Prostate gland (tissue), 2 donors: ENCODE data around the gene RYR1.

Source experiments
- POLR2A ChIP-seq: fragments of 450-650 bp; IDR thresholded peaks from one replicate; pipeline ENCODE4 v1.6.1; 2016; ENCODE audit warnings: antibody characterized with exemption, mild to moderate bottlenecking
- TF ChIP-seq, protein P1 (sequence below), 4 experiments: fragments of 200-600 bp in 2 of 4; fragments of 450-650 bp in 2 of 4; sonication (generic) in 2 of 4; IDR thresholded peaks; 1 replicate in 3 of 4; 2 replicates in 1 of 4; pipeline ENCODE4 v1.5.1; 2016 to 2019; ENCODE audit warnings: antibody characterized with exemption in 4 of 4, mild to moderate bottlenecking in 2 of 4, moderate library complexity in 2 of 4

DNA sequence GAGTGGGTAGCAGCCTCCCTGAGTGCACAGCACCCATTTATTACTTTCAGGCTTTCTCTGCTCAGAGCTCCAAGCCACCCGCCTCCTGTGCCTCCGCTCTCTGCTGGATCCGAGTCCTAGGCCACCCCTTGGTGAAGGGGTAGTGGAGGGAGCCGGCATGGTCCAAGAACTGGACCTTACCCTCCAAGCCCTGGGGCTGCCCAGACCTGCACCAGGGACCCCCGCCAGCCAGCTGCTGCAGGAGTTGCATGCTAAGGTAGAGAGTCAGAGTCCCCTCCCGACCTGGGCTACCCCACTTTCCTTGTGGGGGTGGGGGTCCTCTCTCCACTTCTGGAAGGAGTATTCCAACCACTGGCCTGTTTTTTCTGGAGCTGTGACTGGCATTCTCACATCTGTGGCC lies 28.6 kb upstream of the RYR1 start:
- TF ChIP-seq, protein P1, sequence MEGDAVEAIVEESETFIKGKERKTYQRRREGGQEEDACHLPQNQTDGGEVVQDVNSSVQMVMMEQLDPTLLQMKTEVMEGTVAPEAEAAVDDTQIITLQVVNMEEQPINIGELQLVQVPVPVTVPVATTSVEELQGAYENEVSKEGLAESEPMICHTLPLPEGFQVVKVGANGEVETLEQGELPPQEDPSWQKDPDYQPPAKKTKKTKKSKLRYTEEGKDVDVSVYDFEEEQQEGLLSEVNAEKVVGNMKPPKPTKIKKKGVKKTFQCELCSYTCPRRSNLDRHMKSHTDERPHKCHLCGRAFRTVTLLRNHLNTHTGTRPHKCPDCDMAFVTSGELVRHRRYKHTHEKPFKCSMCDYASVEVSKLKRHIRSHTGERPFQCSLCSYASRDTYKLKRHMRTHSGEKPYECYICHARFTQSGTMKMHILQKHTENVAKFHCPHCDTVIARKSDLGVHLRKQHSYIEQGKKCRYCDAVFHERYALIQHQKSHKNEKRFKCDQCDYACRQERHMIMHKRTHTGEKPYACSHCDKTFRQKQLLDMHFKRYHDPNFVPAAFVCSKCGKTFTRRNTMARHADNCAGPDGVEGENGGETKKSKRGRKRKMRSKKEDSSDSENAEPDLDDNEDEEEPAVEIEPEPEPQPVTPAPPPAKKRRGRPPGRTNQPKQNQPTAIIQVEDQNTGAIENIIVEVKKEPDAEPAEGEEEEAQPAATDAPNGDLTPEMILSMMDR (IDR thresholded peaks at IDR 0.05) = no peak
- no peak for TF ChIP-seq POLR2A
